Neural progenitor cell (in vitro differentiated cells): Measurements from ENCODE around the gene IFNGR2.

ENCODE experiments used
- CTCF ChIP-seq: fragments of 200-600 bp; sonication (generic); IDR thresholded peaks from 2 replicates; pipeline ENCODE4 v1.5.1; 2017; ENCODE audit warnings: antibody characterized with exemption, mild to moderate bottlenecking
- EZH2 ChIP-seq: fragments of 200-600 bp; sonication (generic); IDR thresholded peaks from 2 replicates; pipeline ENCODE4 v1.6.1; 2017; ENCODE audit warnings: antibody characterized with exemption, mild to moderate bottlenecking, moderate library complexity
- EZH2phosphoT487 ChIP-seq: fragments of 200-600 bp; sonication (generic); IDR thresholded peaks from 2 replicates; pipeline ENCODE4 v1.6.1; 2017; ENCODE audit warnings: antibody characterized with exemption

- no peak for TF ChIP-seq CTCF
- TF ChIP-seq EZH2 = no peak
- TF ChIP-seq EZH2phosphoT487 = no peak
These were observed 30.6 kb upstream of the IFNGR2 start for GRCh38 chr21:33372582-33372981.
